Esophagus (tissue), 2 donors: ENCODE results near the gene RPS6KC1. TPM values are rescaled to one million over a fixed set of nuclear protein-coding genes. Genes with fewer than 3 reads are reported as not detected.

Experiments used
- H3K27ac ChIP-seq, 2 donors: one replicate each; pipeline ENCODE4 v1.5.1; 2013; ENCODE audit warnings: low read depth in 2 of 2, mild to moderate bottlenecking in 2 of 2, inconsistent platforms in 1 of 2, low read length in 1 of 2, moderate library complexity in 1 of 2
- H3K27me3 ChIP-seq, 2 donors: one replicate each; pipeline ENCODE4 v1.6.1; 2013; ENCODE audit warnings: low read length in 2 of 2, control low read depth in 1 of 2, mild to moderate bottlenecking in 1 of 2; ENCODE audit not compliant: insufficient read depth in 2 of 2, control insufficient read depth in 1 of 2
- H3K36me3 ChIP-seq, 2 donors: one replicate each; pipeline ENCODE4 v1.6.1; 2013; ENCODE audit warnings: low read length in 1 of 2; ENCODE audit not compliant: control insufficient read depth in 2 of 2, insufficient read depth in 2 of 2
- H3K4me1 ChIP-seq, 2 donors: one replicate each; pipeline ENCODE4 v1.6.1; 2013; ENCODE audit warnings: low read length in 1 of 2; ENCODE audit not compliant: control insufficient read depth in 2 of 2, insufficient read depth in 2 of 2
- H3K4me3 ChIP-seq, 2 donors: one replicate each; pipeline ENCODE4 v1.5.1; 2013; ENCODE audit warnings: low read length in 2 of 2, mild to moderate bottlenecking in 2 of 2, low read depth in 1 of 2, moderate library complexity in 1 of 2
- H3K9me3 ChIP-seq, 2 donors: one replicate each; pipeline ENCODE4 v1.6.1; 2013; ENCODE audit warnings: mild to moderate bottlenecking in 2 of 2, low read depth in 1 of 2, low read length in 1 of 2, moderate library complexity in 1 of 2; ENCODE audit not compliant: control insufficient read depth in 2 of 2, insufficient read depth in 1 of 2
- WGBS, 2 donors: extraction: QIAGEN DNeasy Blood & Tissue Kit; methylation state at CpG; one replicate each; pipeline ENCODE4 v1.1.7; 2013; 5-methylcytosine and 5-hydroxymethylcytosine counted together
- polyA plus RNA-seq, 2 donors: library from polyadenylated mRNA; stranded (reverse); fragments of 200-250 nt; gene quantifications; one replicate each; pipeline ENCODE4 v1.2.3, GENCODE V29; 2013
- donor health status: healthy with polysubstance abuse.
- donor health status: Bipolar disorder and iron deficiency.

Gene RPS6KC1
- polyA plus RNA-seq, 2 donors = 2.2 to 3.8 TPM

- Histone ChIP-seq H3K4me3 (no peak overlapping the region), H3K4me1 (no peaks in the 10 kb centered on the region), H3K27ac (no peak overlapping the region), H3K27me3 (no peaks in the 10 kb centered on the region), H3K36me3 (peaks cover 0 to 2% of the 10 kb centered on the region in 2 donors), H3K9me3 (no peaks in the 10 kb centered on the region)
- 77 to 79% methylated on average over 2 of the region's 2 CpGs for WGBS, 2 donors
Observed at GRCh38 chr1:213277036-213277435, 226.0 kb downstream of the RPS6KC1 start.

GRCh38 chr1:213279410-213279809 lies 228.4 kb downstream of the RPS6KC1 start:
- H3K4me1 ChIP-seq = no peaks in the 10 kb centered on the region
- no peak overlapping the region for H3K4me3 ChIP-seq
- H3K27me3 ChIP-seq = no peaks in the 10 kb centered on the region
- peaks cover 0 to 2% of the 10 kb centered on the region in 2 donors for H3K36me3 ChIP-seq
- no peak overlapping the region for H3K27ac ChIP-seq
- H3K9me3 ChIP-seq = no peaks in the 10 kb centered on the region

GRCh38 chr1:213281640-213282301 lies 230.7 kb downstream of the RPS6KC1 start:
- 63 to 79% methylated on average over 13 of the region's 13 CpGs for WGBS, 2 donors
- Histone ChIP-seq H3K27ac (no peak overlapping the region), H3K4me3 (no peak overlapping the region), H3K36me3 (peaks cover 0 to 2% of the 10 kb centered on the region in 2 donors), H3K27me3 (no peaks in the 10 kb centered on the region), H3K4me1 (no peaks in the 10 kb centered on the region), H3K9me3 (no peaks in the 10 kb centered on the region)

GRCh38 chr1:213284626-213285025 lies 233.6 kb downstream of the RPS6KC1 start:
- Histone ChIP-seq H3K27me3 (no peaks in the 10 kb centered on the region), H3K4me1 (no peaks in the 10 kb centered on the region)

GRCh38 chr1:213286235-213286634 lies 235.2 kb downstream of the RPS6KC1 start:
- H3K27ac ChIP-seq = no peak overlapping the region
- 89% methylated on average over 1 of the region's 1 CpG for WGBS, 2 donors
- no peak overlapping the region for H3K4me3 ChIP-seq
- no peaks in the 10 kb centered on the region for H3K9me3 ChIP-seq
- H3K36me3 ChIP-seq = no peaks in the 10 kb centered on the region
- no peaks in the 10 kb centered on the region for H3K27me3 ChIP-seq
- no peaks in the 10 kb centered on the region for H3K4me1 ChIP-seq

More at GRCh38 chr1:213284626-213285025, 233.6 kb downstream of the RPS6KC1 start:
- H3K27ac ChIP-seq = no peak overlapping the region
- no peaks in the 10 kb centered on the region for H3K36me3 ChIP-seq
- H3K4me3 ChIP-seq = no peak overlapping the region
- H3K9me3 ChIP-seq = no peaks in the 10 kb centered on the region

- H3K9me3 ChIP-seq = no peaks in the 10 kb centered on the region
- 82 to 83% methylated on average over 5 of the region's 5 CpGs for WGBS, 2 donors
- no peaks in the 10 kb centered on the region for H3K36me3 ChIP-seq
- no peak overlapping the region for H3K27ac ChIP-seq
- H3K4me1 ChIP-seq = no peaks in the 10 kb centered on the region
- H3K27me3 ChIP-seq = no peaks in the 10 kb centered on the region
- H3K4me3 ChIP-seq = no peak overlapping the region
Observed at GRCh38 chr1:213287987-213288386, 236.9 kb downstream of the RPS6KC1 start.

- H3K36me3 ChIP-seq = no peaks in the 10 kb centered on the region
- H3K4me3 ChIP-seq = no peak overlapping the region
- H3K4me1 ChIP-seq = no peaks in the 10 kb centered on the region
- H3K27me3 ChIP-seq = no peaks in the 10 kb centered on the region
- WGBS, 2 donors = 78 to 80% methylated on average over 4 of the region's 4 CpGs
- H3K9me3 ChIP-seq = no peaks in the 10 kb centered on the region
- H3K27ac ChIP-seq = no peak overlapping the region
Observed at GRCh38 chr1:213291526-213291925, 240.5 kb downstream of the RPS6KC1 start.

- Histone ChIP-seq H3K27ac (no peak overlapping the region), H3K27me3 (no peaks in the 10 kb centered on the region), H3K36me3 (no peaks in the 10 kb centered on the region), H3K9me3 (peaks cover 4% of the 10 kb centered on the region in 2 donors), H3K4me3 (no peak overlapping the region), H3K4me1 (no peaks in the 10 kb centered on the region)
- WGBS, 2 donors = 77 to 82% methylated on average over 2 of the region's 2 CpGs
Observed at GRCh38 chr1:213292614-213293013, 241.6 kb downstream of the RPS6KC1 start.

- Histone ChIP-seq H3K9me3 (peaks cover 4% of the 10 kb centered on the region in 2 donors), H3K4me1 (no peaks in the 10 kb centered on the region), H3K4me3 (no peak overlapping the region), H3K36me3 (no peaks in the 10 kb centered on the region), H3K27me3 (no peaks in the 10 kb centered on the region), H3K27ac (no peak overlapping the region)
- WGBS, 2 donors = 83 to 93% methylated on average over 1 of the region's 1 CpG
Observed at GRCh38 chr1:213295860-213296259, 244.8 kb downstream of the RPS6KC1 start.

GRCh38 chr1:213296558-213296957 lies 245.5 kb downstream of the RPS6KC1 start:
- no peaks in the 10 kb centered on the region for H3K36me3 ChIP-seq

More at GRCh38 chr1:213296558-213296957, 245.5 kb downstream of the RPS6KC1 start:
- Histone ChIP-seq H3K9me3 (peaks cover 4% of the 10 kb centered on the region in 2 donors), H3K4me1 (no peaks in the 10 kb centered on the region), H3K27ac (no peak overlapping the region), H3K27me3 (no peaks in the 10 kb centered on the region), H3K4me3 (no peak overlapping the region)
